Endothelial cell of umbilical vein (primary cell): ENCODE results near the gene FAM114A2. TPM values are rescaled to one million over a fixed set of nuclear protein-coding genes. Genes with fewer than 3 reads are reported as not detected.

ENCODE experiments used
- BruUV-seq: library from RNA; stranded (reverse); fragments of 400-500 nt; replicated peaks from 2 replicates; lab custom pipeline; 2021; lab: Mats Ljungman, UMichigan
- CTCF ChIA-PET: fragments of 300-600, 350-600 bp; sonication (Branson Sonifier 250); formaldehyde crosslinking; loops from one replicate; lab custom pipeline; 2021; ENCODE audit warnings: antibody characterized with exemption, inconsistent platforms; lab: Charles Lee
- POLR2A ChIA-PET: fragments of 300-600, 350-600 bp; sonication (Branson Sonifier 250); formaldehyde crosslinking; loops from one replicate; lab custom pipeline; 2021; ENCODE audit warnings: antibody characterized with exemption, inconsistent platforms; lab: Charles Lee
- DNase-seq: peaks from one replicate; pipeline ENCODE4 v3.0.0-alpha.2; 2011; ENCODE audit warnings: low read depth, low spot score
- FAIRE-seq: peaks from 2 replicates; lab custom pipeline; 2011; peaks lifted over from hg19 to GRCh38; lab: Jason Lieb, UNC
- H2AFZ ChIP-seq: 2 replicates; pipeline ENCODE4 v1.6.0; 2012; ENCODE audit warnings: low read depth, low read length, control low read depth, inconsistent platforms
- H3K27ac ChIP-seq: 2 replicates; pipeline ENCODE4 v1.5.1; 2011; ENCODE audit warnings: low read depth, mild to moderate bottlenecking, control low read depth, low read length, moderate library complexity; ENCODE audit not compliant: insufficient read depth
- H3K27me3 ChIP-seq, 2 experiments: 2 replicates each; pipeline versions ENCODE4 v1.6.0 to v1.6.1; 2011; ENCODE audit warnings: low read length in 2 of 2, mixed read lengths in 1 of 2; ENCODE audit not compliant: control insufficient read depth in 2 of 2, insufficient read depth in 2 of 2
- H3K36me3 ChIP-seq, 2 experiments: 2 replicates in 1 of 2; 3 replicates in 1 of 2; pipeline ENCODE4 v1.5.1; 2011; ENCODE audit warnings: low read length in 2 of 2, mild to moderate bottlenecking in 1 of 2, moderate library complexity in 1 of 2; ENCODE audit not compliant: control insufficient read depth in 2 of 2, insufficient read depth in 2 of 2; ENCODE audit errors: extremely low read depth in 1 of 2
- H3K4me1 ChIP-seq: 3 replicates; pipeline ENCODE4 v1.5.1; 2011; ENCODE audit warnings: mild to moderate bottlenecking, low read length; ENCODE audit not compliant: control insufficient read depth, insufficient read depth; ENCODE audit errors: extremely low read depth
- H3K4me2 ChIP-seq: 2 replicates; pipeline ENCODE4 v1.6.1; 2011; ENCODE audit warnings: low read length, control low read depth, mixed read lengths; ENCODE audit not compliant: insufficient read depth
- H3K4me3 ChIP-seq, 3 experiments: fragments of 200-600 bp in 1 of 3; sonication (generic), shearing (Covaris generic) in 1 of 3; replicated peaks in 1 of 3; 2 replicates each; pipeline ENCODE4 v1.5.1; 2011 to 2016; ENCODE audit warnings: control low read depth in 3 of 3, low read length in 3 of 3, mild to moderate bottlenecking in 2 of 3, inconsistent platforms in 1 of 3, low read depth in 1 of 3, moderate library complexity in 1 of 3; ENCODE audit not compliant: insufficient read depth in 1 of 3
- H3K79me2 ChIP-seq: 2 replicates; pipeline ENCODE4 v1.6.0; 2012; ENCODE audit warnings: low read length, inconsistent platforms; ENCODE audit not compliant: control insufficient read depth, insufficient read depth
- H3K9ac ChIP-seq: replicated peaks from 2 replicates; pipeline ENCODE3; 2011; ENCODE audit warnings: low read length, control low read depth; ENCODE audit not compliant: insufficient read depth; ENCODE audit errors: extremely low read depth
- H3K9me1 ChIP-seq: replicated peaks from 3 replicates; pipeline ENCODE4 v1.6.0; 2011; ENCODE audit warnings: mild to moderate bottlenecking, low read length; ENCODE audit not compliant: control insufficient read depth, insufficient read depth; ENCODE audit errors: extremely low read depth
- H3K9me3 ChIP-seq: replicated peaks from 2 replicates; pipeline ENCODE4 v1.5.1; 2012; ENCODE audit warnings: low read length, inconsistent platforms; ENCODE audit not compliant: control insufficient read depth, insufficient read depth
- H4K20me1 ChIP-seq: replicated peaks from 2 replicates; pipeline ENCODE3; 2011; ENCODE audit warnings: mild to moderate bottlenecking, low read length; ENCODE audit not compliant: control insufficient read depth, insufficient read depth; ENCODE audit errors: extremely low read depth
- EZH2 ChIP-seq: IDR thresholded peaks from 2 replicates; pipeline ENCODE4 v1.6.1; 2012; ENCODE audit warnings: borderline replicate concordance, low read depth, mild to moderate bottlenecking, moderate library complexity, low read length, inconsistent platforms; ENCODE audit not compliant: severe bottlenecking
- FOS ChIP-seq: IDR thresholded peaks from 2 replicates; pipeline ENCODE4 v1.6.1; 2011; ENCODE audit warnings: mild to moderate bottlenecking, low read length, moderate library complexity, borderline replicate concordance; ENCODE audit not compliant: insufficient read depth
- GATA2 ChIP-seq: IDR thresholded peaks from 2 replicates; pipeline ENCODE4 v1.7.0; 2011; ENCODE audit warnings: low read depth, mild to moderate bottlenecking, moderate library complexity, mixed read lengths, low read length; ENCODE audit not compliant: insufficient read length, insufficient read depth
- JUN ChIP-seq: IDR thresholded peaks from 2 replicates; pipeline ENCODE4 v1.6.1; 2011; ENCODE audit warnings: borderline replicate concordance, low read depth; ENCODE audit not compliant: insufficient read length, insufficient read depth
- MYC ChIP-seq: IDR thresholded peaks from one replicate; pipeline ENCODE4 v1.6.1; 2011; ENCODE audit warnings: mild to moderate bottlenecking, low read depth, low read length
- POLR2A ChIP-seq: IDR thresholded peaks from 2 replicates; pipeline ENCODE4 v1.6.1; 2012; ENCODE audit warnings: low read depth, mild to moderate bottlenecking, control low read depth, low read length
- POLR2AphosphoS5 ChIP-seq: IDR thresholded peaks from 2 replicates; pipeline ENCODE4 v1.6.1; 2012; ENCODE audit warnings: low read depth, mild to moderate bottlenecking, control low read depth, low read length, moderate library complexity; ENCODE audit not compliant: insufficient read depth
- dilution Hi-C: fragments of 300-500 bp; cut with MboI; formaldehyde crosslinking; loops from one replicate; pipeline ENCODE4 v1.15.0; 2019; ENCODE audit warnings: low sequenced_read_pairs; ENCODE audit not compliant: extremely low pct_ligation_motif_present
- intact Hi-C: fragments of 100-400 bp; cut with micrococcal nuclease; formaldehyde crosslinking; loops from one replicate; pipeline ENCODE4 v1.10.0; 2022
- polyA plus RNA-seq, 4 experiments: library from polyadenylated mRNA; depleted of rRNA in 3 of 4; stranded (reverse) in 3 of 4; unstranded in 1 of 4; fragments of >200 nt; gene quantifications; 2 replicates each; pipeline versions ENCODE4 v1.2.1 to v1.2.3, GENCODE V29; 2011 to 2012; ENCODE audit warnings: missing spikeins in 1 of 4
- total RNA-seq: library from RNA; stranded (reverse); gene quantifications from 2 replicates; pipeline ENCODE4 v1.2.3, GENCODE V29; 2021
- TF ChIP-seq, protein P1 (sequence below): IDR thresholded peaks from 2 replicates; pipeline ENCODE4 v1.6.1; 2011; ENCODE audit not compliant: insufficient read depth, insufficient read length
- TF ChIP-seq, protein P2 (sequence below), 2 donors: IDR thresholded peaks; 1 replicate in 1 of 2; 2 replicates in 1 of 2; pipeline ENCODE4 v1.5.1; 2011; ENCODE audit warnings: low read length in 2 of 2, mild to moderate bottlenecking in 2 of 2, moderate library complexity in 2 of 2, control low read depth in 1 of 2, inconsistent platforms in 1 of 2, low read depth in 1 of 2; ENCODE audit not compliant: insufficient read depth in 1 of 2; ENCODE audit errors: extremely low read depth in 1 of 2

The FAM114A2 gene
- total and polyA plus RNA-seq, 2 donors (not counting 3 experiments of a cell fraction or from before 2014, with no cell fraction given) = 9.6 to 31.3 TPM

DNA sequence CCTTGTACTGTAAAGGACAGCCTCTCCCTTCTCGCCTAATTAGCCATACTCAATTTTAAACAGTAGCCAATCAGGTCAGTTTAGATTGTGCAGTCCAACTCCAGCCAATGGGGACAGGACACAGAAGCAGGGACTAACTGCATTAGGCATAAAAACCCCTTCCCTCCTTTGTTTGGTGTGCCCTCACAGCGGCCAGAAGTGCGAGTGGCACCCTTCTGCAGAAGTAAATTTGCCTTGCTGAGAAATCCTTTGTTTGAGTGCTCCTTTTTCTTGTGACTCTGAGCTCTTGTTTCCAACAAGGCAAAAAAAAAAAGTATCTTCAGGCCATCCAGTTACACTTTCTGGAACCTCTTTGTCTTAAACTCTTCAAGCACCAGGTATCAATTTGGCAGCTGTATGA lies 97.4 kb downstream of the FAM114A2 start:
- H3K79me2 ChIP-seq = no peaks in the 10 kb centered on the region
- H3K9ac ChIP-seq = no peak overlapping the region
- intact Hi-C loops = no loop called here
- no peaks in the 10 kb centered on the region for H3K4me1 ChIP-seq
- no peaks in the 10 kb centered on the region for H3K27me3 ChIP-seq
- no peak overlapping the region for H3K27ac ChIP-seq
- CTCF ChIA-PET = interaction anchor here (0.6 kb wide), 1 partner anchor 56 kb away, joined by 3 read pairs; no protein-coding TSS in a partner anchor
- FAIRE-seq (no peak), DNase-seq (no peak)
- H2AFZ ChIP-seq = no peak overlapping the region
- no peaks in the 10 kb centered on the region for H3K36me3 ChIP-seq
- dilution Hi-C loops = no loop called here
- POLR2A ChIA-PET = no interaction called here
- no peaks in the 10 kb centered on the region for H3K9me3 ChIP-seq
- no TSS peak for BruUV-seq
- TF ChIP-seq MYC (no peak), JUN (no peak), POLR2A (no peak), EZH2 (no peak), POLR2AphosphoS5 (no peak), GATA2 (no peak), FOS (no peak)
- TF ChIP-seq, protein P1, sequence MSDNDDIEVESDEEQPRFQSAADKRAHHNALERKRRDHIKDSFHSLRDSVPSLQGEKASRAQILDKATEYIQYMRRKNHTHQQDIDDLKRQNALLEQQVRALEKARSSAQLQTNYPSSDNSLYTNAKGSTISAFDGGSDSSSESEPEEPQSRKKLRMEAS = no peak
- TF ChIP-seq, protein P2, sequence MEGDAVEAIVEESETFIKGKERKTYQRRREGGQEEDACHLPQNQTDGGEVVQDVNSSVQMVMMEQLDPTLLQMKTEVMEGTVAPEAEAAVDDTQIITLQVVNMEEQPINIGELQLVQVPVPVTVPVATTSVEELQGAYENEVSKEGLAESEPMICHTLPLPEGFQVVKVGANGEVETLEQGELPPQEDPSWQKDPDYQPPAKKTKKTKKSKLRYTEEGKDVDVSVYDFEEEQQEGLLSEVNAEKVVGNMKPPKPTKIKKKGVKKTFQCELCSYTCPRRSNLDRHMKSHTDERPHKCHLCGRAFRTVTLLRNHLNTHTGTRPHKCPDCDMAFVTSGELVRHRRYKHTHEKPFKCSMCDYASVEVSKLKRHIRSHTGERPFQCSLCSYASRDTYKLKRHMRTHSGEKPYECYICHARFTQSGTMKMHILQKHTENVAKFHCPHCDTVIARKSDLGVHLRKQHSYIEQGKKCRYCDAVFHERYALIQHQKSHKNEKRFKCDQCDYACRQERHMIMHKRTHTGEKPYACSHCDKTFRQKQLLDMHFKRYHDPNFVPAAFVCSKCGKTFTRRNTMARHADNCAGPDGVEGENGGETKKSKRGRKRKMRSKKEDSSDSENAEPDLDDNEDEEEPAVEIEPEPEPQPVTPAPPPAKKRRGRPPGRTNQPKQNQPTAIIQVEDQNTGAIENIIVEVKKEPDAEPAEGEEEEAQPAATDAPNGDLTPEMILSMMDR (IDR thresholded peaks at IDR 0.05; ENCODE audit: extremely low read depth in 1 of 2, insufficient read depth in 1 of 2, low read depth in 1 of 2, low read length in 2 of 2) = no peak
- no peak overlapping the region for H3K4me2 ChIP-seq
- H3K4me3 ChIP-seq = no peak overlapping the region
- no peaks in the 10 kb centered on the region for H4K20me1 ChIP-seq
- H3K9me1 ChIP-seq = no peaks in the 10 kb centered on the region

Other genes with a start within 250 kb of the FAM114A2 start
- gene MFAP3, start 57 bp upstream of the FAM114A2 start, total RNA-seq = 31.7 and 35.3 TPM in 2 replicates
- 18.2 and 19.5 TPM in 2 replicates for gene MFAP3, start 57 bp upstream of the FAM114A2 start, polyA plus RNA-seq
- gene GALNT10, start 151.8 kb upstream of the FAM114A2 start, total RNA-seq = 77.6 and 85.1 TPM in 2 replicates
- 58.1 and 70.2 TPM in 2 replicates for gene GALNT10, start 151.8 kb upstream of the FAM114A2 start, polyA plus RNA-seq